ENCODE results near the gene DPYSL4.
"Not testable (repeated sequence)": the region's sequence is repeated elsewhere in the genome, so short reads cannot be mapped to it uniquely, and the experiment has no call there.

DPYSL4 gene

GRCh38 chr10:132207536-132208461 is 21.1 kb downstream of the DPYSL4 start:
- DNase-seq = no peak

- peak; percentile 12 for DNase-seq
Observed at GRCh38 chr10:132208462-132209050, 21.8 kb downstream of the DPYSL4 start.

- peak; percentile 40 for DNase-seq
Observed at GRCh38 chr10:132209130-132209529, 22.4 kb downstream of the DPYSL4 start.

GRCh38 chr10:132209978-132210530 is 23.3 kb downstream of the DPYSL4 start:
- no peak for DNase-seq

- no peak for DNase-seq
Observed at GRCh38 chr10:132210766-132211165, 24.0 kb downstream of the DPYSL4 start.

GRCh38 chr10:132211246-132211645 is 24.5 kb downstream of the DPYSL4 start:
- DNase-seq = no peak

- no peak for DNase-seq
Observed at GRCh38 chr10:132212816-132213215, 26.1 kb downstream of the DPYSL4 start.

- DNase-seq = no peak
Observed at GRCh38 chr10:132213917-132214316, 27.2 kb downstream of the DPYSL4 start.

GRCh38 chr10:132216441-132216840 is 29.7 kb downstream of the DPYSL4 start:
- not testable (repeated sequence) for DNase-seq

GRCh38 chr10:132219486-132219885 is 32.7 kb downstream of the DPYSL4 start:
- DNase-seq = no peak

- DNase-seq = no peak
Observed at GRCh38 chr10:132220061-132220460, 33.3 kb downstream of the DPYSL4 start.

- not testable (repeated sequence) for DNase-seq
Observed at GRCh38 chr10:132220996-132221395, 34.2 kb downstream of the DPYSL4 start.

- no peak for DNase-seq
Observed at GRCh38 chr10:132222726-132223125, 36.0 kb downstream of the DPYSL4 start.

GRCh38 chr10:132223156-132223590 is 36.4 kb downstream of the DPYSL4 start:
- DNase-seq = peak; percentile 74

GRCh38 chr10:132223611-132224342 is 37.0 kb downstream of the DPYSL4 start:
- DNase-seq = no peak

GRCh38 chr10:132224343-132225072 is 37.8 kb downstream of the DPYSL4 start:
- DNase-seq = no peak

GRCh38 chr10:132225073-132225848 is 38.5 kb downstream of the DPYSL4 start:
- DNase-seq = no peak

GRCh38 chr10:132225849-132226205 is 39.1 kb downstream of the DPYSL4 start:
- DNase-seq = no peak

- no peak for DNase-seq
Observed at GRCh38 chr10:132226586-132227405, 40.0 kb downstream of the DPYSL4 start.

GRCh38 chr10:132227851-132228390 is 41.2 kb downstream of the DPYSL4 start:
- no peak for DNase-seq

Data from fibroblast of skin of back (primary cell).